HepG2 (cell line): ENCODE results near the gene TMEM196. TPM values are rescaled to one million over a fixed set of nuclear protein-coding genes. Genes with fewer than 3 reads are reported as not detected.
A peak's percentile ranks its signal among the peaks of the same experiment; 100 is the strongest.

Experiments
- ETV5 ChIP-seq: IDR thresholded peaks from 2 replicates; pipeline ENCODE4 v1.6.1; 2018; ENCODE audit warnings: missing biosample characterization, missing genetic modification reagents, inconsistent platforms, borderline replicate concordance
- PHF21A ChIP-seq: sonication (generic); formaldehyde crosslinking; IDR thresholded peaks from 2 replicates; pipeline ENCODE4 v1.5.0; 2020; ENCODE audit warnings: mild to moderate bottlenecking, missing genetic modification reagents
- SCMH1 ChIP-seq: sonication (generic); formaldehyde crosslinking; IDR thresholded peaks from 2 replicates; pipeline ENCODE4 v1.9.0; 2021; ENCODE audit warnings: missing genetic modification reagents, mild to moderate bottlenecking, borderline replicate concordance
- SOX5 ChIP-seq: IDR thresholded peaks from 2 replicates; pipeline ENCODE4 v1.6.1; 2016; ENCODE audit warnings: borderline replicate concordance
- SRSF9 ChIP-seq: fragments of 200-400 bp; formaldehyde crosslinking; IDR thresholded peaks from 2 replicates; pipeline ENCODE4 v1.6.1; 2018; ENCODE audit warnings: borderline replicate concordance, mild to moderate bottlenecking, low read depth, low read length; ENCODE audit not compliant: insufficient read depth, poor library complexity, severe bottlenecking
- SRY ChIP-seq: sonication (generic); formaldehyde crosslinking; IDR thresholded peaks from 2 replicates; pipeline ENCODE4 v1.8.0; 2022; ENCODE audit warnings: mild to moderate bottlenecking, missing genetic modification reagents
- TFDP2 ChIP-seq: sonication (generic); formaldehyde crosslinking; IDR thresholded peaks from 2 replicates; pipeline ENCODE4 v1.4.0; 2020; ENCODE audit warnings: missing genetic modification reagents
- ZBTB44 ChIP-seq: sonication (generic); formaldehyde crosslinking; IDR thresholded peaks from 2 replicates; pipeline ENCODE4 v1.4.0; 2020; ENCODE audit warnings: missing genetic modification reagents
- ZKSCAN8 ChIP-seq: IDR thresholded peaks from 2 replicates; pipeline ENCODE4 v1.6.1; 2016; ENCODE audit warnings: borderline replicate concordance, missing genetic modification reagents, missing compliant biosample characterization
- ZNF503 ChIP-seq: sonication (generic); formaldehyde crosslinking; IDR thresholded peaks from 2 replicates; pipeline ENCODE4 v1.4.0; 2020; ENCODE audit warnings: missing genetic modification reagents
- ZNF562 ChIP-seq: sonication (generic); formaldehyde crosslinking; IDR thresholded peaks from 2 replicates; pipeline ENCODE4 v1.8.0; 2022; ENCODE audit warnings: missing genetic modification reagents, borderline replicate concordance
- ZNF598 ChIP-seq: sonication (generic); formaldehyde crosslinking; IDR thresholded peaks from 2 replicates; pipeline ENCODE4 v1.5.1; 2020; ENCODE audit warnings: mild to moderate bottlenecking, missing genetic modification reagents, borderline replicate concordance
- ZXDC ChIP-seq: sonication (generic); formaldehyde crosslinking; IDR thresholded peaks from 2 replicates; pipeline ENCODE4 v1.5.0; 2020; ENCODE audit warnings: mild to moderate bottlenecking, missing genetic modification reagents
- polyA plus RNA-seq, 8 experiments: library from polyadenylated mRNA; depleted of rRNA in 3 of 8; stranded (reverse) in 7 of 8; unstranded in 1 of 8; fragments of >200 nt; fragmentation: Illumina TruSeq in 4 of 8; extraction: Trizol in 4 of 8; gene quantifications; 2 replicates each; pipeline versions ENCODE4 v1.2.1 to v1.2.3, GENCODE V29; 2011 to 2016; ENCODE audit warnings: low read depth in 4 of 8, missing spikeins in 1 of 8, mixed read lengths in 1 of 8; ENCODE audit not compliant: insufficient read depth in 1 of 8
- total RNA-seq, 5 experiments: library from RNA; depleted of rRNA; stranded (reverse); fragments of >200 nt; fragmentation: Illumina TruSeq; extraction: Trizol; gene quantifications; 2 replicates each; pipeline ENCODE4 v1.2.3, GENCODE V29; 2016; ENCODE audit warnings: low read depth in 1 of 5
- TF ChIP-seq, protein P1 (sequence below): sonication (generic); formaldehyde crosslinking; IDR thresholded peaks from 2 replicates; pipeline ENCODE4 v1.5.0; 2020; ENCODE audit warnings: mild to moderate bottlenecking, missing genetic modification reagents, borderline replicate concordance

The TMEM196 gene
- total and polyA plus RNA-seq, 2 of the 13 experiments (the other 11 are each of a cell fraction or from before 2014, with no cell fraction given) = not detected

GRCh38 chr7:19708397-19709248, 64.8 kb downstream of the TMEM196 start, which contains the start of gene POLR1F (continued):
- TF ChIP-seq ZBTB44 (no peak), ETV5 (CRISPR knock-in tag) (peak; percentile 25; the same call in 1 of the 2 replicates), SOX5 (peak; percentile 52; the same call in 1 of the 2 replicates), SRSF9 (no peak), PHF21A (peak; percentile 44; the same call in 1 of the 2 replicates), SRY (CRISPR knock-in tag) (0 out of 2 replicates have a peak, but pooled peaks have one; percentile 61), ZNF598 (CRISPR knock-in tag) (peak; percentile 92), SCMH1 (CRISPR knock-in tag) (no peak), ZNF503 (no peak), ZXDC (peak; percentile 54; the same call in 1 of the 2 replicates), TFDP2 (peak; percentile 93), ZNF562 (CRISPR knock-in tag) (0 out of 2 replicates have a peak, but pooled peaks have one; percentile 37), ZKSCAN8 (CRISPR knock-in tag) (0 out of 2 replicates have a peak, but pooled peaks have one; percentile 62)
- TF ChIP-seq, protein P1, sequence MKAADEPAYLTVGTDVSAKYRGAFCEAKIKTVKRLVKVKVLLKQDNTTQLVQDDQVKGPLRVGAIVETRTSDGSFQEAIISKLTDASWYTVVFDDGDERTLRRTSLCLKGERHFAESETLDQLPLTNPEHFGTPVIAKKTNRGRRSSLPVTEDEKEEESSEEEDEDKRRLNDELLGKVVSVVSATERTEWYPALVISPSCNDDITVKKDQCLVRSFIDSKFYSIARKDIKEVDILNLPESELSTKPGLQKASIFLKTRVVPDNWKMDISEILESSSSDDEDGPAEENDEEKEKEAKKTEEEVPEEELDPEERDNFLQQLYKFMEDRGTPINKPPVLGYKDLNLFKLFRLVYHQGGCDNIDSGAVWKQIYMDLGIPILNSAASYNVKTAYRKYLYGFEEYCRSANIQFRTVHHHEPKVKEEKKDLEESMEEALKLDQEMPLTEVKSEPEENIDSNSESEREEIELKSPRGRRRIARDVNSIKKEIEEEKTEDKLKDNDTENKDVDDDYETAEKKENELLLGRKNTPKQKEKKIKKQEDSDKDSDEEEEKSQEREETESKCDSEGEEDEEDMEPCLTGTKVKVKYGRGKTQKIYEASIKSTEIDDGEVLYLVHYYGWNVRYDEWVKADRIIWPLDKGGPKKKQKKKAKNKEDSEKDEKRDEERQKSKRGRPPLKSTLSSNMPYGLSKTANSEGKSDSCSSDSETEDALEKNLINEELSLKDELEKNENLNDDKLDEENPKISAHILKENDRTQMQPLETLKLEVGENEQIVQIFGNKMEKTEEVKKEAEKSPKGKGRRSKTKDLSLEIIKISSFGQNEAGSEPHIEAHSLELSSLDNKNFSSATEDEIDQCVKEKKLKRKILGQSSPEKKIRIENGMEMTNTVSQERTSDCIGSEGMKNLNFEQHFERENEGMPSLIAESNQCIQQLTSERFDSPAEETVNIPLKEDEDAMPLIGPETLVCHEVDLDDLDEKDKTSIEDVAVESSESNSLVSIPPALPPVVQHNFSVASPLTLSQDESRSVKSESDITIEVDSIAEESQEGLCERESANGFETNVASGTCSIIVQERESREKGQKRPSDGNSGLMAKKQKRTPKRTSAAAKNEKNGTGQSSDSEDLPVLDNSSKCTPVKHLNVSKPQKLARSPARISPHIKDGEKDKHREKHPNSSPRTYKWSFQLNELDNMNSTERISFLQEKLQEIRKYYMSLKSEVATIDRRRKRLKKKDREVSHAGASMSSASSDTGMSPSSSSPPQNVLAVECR (CRISPR knock-in tag) = peak; percentile 93
